ENCODE results near the gene FOXG1.

FOXG1 gene

DNA sequence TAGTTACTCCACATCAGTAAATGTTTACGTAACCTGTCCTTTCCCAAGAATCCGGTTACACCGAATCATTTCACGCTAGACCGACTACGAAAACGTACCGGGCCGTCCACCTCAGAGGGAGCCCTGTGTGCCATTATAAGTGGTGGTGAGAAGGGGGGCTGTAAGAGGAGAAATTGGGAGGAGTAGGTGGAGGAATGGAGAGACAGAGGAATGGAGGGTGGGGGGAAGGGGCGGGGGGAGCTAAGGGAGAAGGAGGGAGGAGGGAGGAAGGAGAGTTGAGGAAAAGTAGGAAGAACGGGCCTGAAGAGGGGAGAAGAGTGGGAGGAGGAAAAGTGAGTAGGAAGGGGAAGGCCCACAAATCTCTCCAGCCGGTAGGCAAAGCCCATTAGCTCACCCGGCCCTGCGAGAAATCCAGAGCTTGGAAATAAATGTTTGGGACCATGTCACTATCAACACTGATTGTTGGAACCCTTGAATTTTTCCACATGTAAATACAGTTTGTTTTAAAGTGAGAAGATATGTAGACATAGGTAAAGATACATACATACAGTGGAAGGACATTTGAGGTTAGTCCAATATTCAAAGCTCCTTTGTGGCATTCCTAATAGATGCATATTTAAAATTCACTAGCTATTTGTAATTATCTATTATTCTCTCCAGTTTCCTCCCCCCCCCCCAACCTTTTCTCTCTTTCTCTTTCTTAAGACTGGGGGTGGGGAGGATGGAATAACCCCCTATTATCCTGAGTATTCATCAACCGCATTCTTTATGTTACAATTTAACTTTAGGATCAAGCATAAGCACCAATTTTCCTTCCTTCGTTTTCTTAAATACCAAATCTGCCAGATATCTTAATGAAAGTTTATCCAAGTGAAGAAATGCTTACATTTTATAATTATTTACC is 2.1 kb upstream of the FOXG1 start:
- H3K9ac ChIP-seq (ENCODE audit: insufficient read length) = no peak overlapping the region
- no peaks in the 10 kb centered on the region for H3K36me3 ChIP-seq (ENCODE audit: insufficient read depth, low read length)
- TF ChIP-seq POLR2AphosphoS5 (IDR thresholded peaks at IDR 0.05; ENCODE audit: borderline replicate concordance, low read depth, low read length) (no peak), EZH2 (IDR thresholded peaks at IDR 0.05) (no peak), FOXP2 (optimal IDR thresholded peaks at IDR 0.05; ENCODE audit: control extremely low read depth, extremely low read length, insufficient read depth) (no peak)
- no peak for DNase-seq (ENCODE audit: low read depth, low spot score)
- H3K4me3 ChIP-seq = no peak overlapping the region
- H3K9me3 ChIP-seq (ENCODE audit: low read depth, low read length) = no peaks in the 10 kb centered on the region
- H3K27ac ChIP-seq = no peak overlapping the region

DNA sequence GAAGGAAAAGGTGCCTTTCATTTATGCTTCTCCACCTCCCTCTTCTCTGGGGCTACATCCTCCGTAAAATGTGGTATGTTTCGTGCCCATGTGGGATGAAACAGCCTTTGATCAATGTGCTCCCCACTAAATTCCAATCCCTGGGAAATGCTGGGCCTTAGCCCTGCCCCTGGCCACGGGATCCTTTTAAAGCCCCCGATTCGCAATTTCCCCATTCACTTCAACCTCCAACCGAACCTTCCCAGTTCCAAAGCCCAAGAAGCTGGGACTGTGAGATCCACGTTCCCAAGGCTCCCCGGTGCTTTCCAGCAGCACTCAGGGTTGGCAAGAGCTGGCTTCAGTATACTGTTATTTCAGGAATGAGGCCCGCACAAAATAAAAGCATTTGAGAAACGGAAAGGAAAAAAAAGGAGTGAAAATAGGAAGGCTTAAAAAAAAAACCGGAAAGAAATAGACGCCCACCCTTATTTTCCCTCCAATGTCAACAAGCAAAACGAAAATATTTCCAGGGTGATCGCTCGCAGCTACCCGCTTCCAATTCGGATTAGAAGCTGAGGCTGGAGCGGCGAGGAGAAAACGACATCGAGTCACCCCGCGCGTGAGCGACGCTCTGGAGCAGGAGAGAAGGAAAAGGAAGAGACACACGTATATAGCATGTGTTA is 1.3 kb upstream of the FOXG1 start:
- no peak for DNase-seq (ENCODE audit: low read depth, low spot score)
- Histone ChIP-seq H3K9ac (ENCODE audit: insufficient read length) (no peak overlapping the region), H3K27ac (no peak overlapping the region), H3K4me3 (no peak overlapping the region), H3K9me3 (ENCODE audit: low read depth, low read length) (no peaks in the 10 kb centered on the region), H3K36me3 (ENCODE audit: insufficient read depth, low read length) (no peaks in the 10 kb centered on the region)
- no peak for TF ChIP-seq FOXP2 (optimal IDR thresholded peaks at IDR 0.05; ENCODE audit: control extremely low read depth, extremely low read length, insufficient read depth)
- no peak for TF ChIP-seq EZH2 (IDR thresholded peaks at IDR 0.05)
- TF ChIP-seq POLR2AphosphoS5 (IDR thresholded peaks at IDR 0.05; ENCODE audit: borderline replicate concordance, low read depth, low read length) = no peak

DNA sequence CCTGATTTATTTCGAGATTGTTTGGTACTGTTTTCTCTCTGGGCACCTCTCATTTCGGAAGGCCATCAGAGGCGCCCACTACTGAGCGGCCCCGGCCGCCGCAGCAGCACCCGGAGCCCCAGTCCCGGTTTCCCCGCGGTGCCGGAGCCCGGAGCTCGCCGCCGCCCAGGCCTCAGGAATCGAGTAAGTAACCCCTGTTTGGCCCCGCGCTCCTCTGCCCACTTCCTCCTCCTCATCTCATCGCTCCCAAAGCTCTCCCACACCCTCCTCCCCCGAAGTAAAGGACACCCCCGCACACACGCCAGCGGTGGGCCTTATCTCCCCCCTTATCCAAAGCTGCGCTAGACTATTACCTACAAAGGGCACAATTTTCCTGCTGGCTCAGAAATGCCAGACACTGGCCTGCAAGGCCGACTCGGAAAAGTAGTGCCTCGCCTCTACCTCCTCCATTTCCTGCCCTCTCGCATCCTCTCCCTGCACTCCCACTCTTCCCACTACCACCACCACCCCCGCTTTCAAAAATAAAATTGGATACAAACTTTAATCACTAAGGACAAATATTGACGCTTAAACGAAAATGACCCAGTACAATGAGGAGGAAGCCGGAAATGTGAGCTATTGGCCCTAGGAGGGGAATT is 637 bp upstream of the FOXG1 start:
- Histone ChIP-seq H3K9ac (ENCODE audit: insufficient read length) (peak overlapping the region; percentile 63), H3K27ac (no peak overlapping the region), H3K4me3 (peak overlapping the region; percentile 73), H3K36me3 (ENCODE audit: insufficient read depth, low read length) (no peaks in the 10 kb centered on the region), H3K9me3 (ENCODE audit: low read depth, low read length) (no peaks in the 10 kb centered on the region)
- TF ChIP-seq POLR2AphosphoS5 (IDR thresholded peaks at IDR 0.05; ENCODE audit: borderline replicate concordance, low read depth, low read length) (no peak), FOXP2 (optimal IDR thresholded peaks at IDR 0.05; ENCODE audit: control extremely low read depth, extremely low read length, insufficient read depth) (no peak), EZH2 (IDR thresholded peaks at IDR 0.05) (no peak)
- no peak for DNase-seq (ENCODE audit: low read depth, low spot score)

DNA sequence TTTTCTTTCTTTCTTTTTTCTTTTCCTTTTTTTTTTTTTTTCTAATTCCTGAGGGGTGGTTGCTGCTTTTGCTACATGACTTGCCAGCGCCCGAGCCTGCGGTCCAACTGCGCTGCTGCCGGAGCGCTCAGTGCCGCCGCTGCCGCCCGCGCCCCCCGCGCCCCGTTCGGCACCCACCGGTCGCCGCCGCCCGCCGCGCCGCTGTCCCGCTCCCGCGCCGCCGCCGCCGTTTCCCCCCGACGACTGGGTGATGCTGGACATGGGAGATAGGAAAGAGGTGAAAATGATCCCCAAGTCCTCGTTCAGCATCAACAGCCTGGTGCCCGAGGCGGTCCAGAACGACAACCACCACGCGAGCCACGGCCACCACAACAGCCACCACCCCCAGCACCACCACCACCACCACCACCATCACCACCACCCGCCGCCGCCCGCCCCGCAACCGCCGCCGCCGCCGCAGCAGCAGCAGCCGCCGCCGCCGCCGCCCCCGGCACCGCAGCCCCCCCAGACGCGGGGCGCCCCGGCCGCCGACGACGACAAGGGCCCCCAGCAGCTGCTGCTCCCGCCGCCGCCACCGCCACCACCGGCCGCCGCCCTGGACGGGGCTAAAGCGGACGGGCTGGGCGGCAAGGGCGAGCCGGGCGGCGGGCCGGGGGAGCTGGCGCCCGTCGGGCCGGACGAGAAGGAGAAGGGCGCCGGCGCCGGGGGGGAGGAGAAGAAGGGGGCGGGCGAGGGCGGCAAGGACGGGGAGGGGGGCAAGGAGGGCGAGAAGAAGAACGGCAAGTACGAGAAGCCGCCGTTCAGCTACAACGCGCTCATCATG is 654 bp downstream of the FOXG1 start:
- no peak overlapping the region for H3K9ac ChIP-seq (ENCODE audit: insufficient read length)
- no peak overlapping the region for H3K27ac ChIP-seq
- H3K4me3 ChIP-seq = peak overlapping the region; percentile 73
- no peak for DNase-seq (ENCODE audit: low read depth, low spot score)
- TF ChIP-seq POLR2AphosphoS5 (IDR thresholded peaks at IDR 0.05; ENCODE audit: borderline replicate concordance, low read depth, low read length) (no peak), FOXP2 (optimal IDR thresholded peaks at IDR 0.05; ENCODE audit: control extremely low read depth, extremely low read length, insufficient read depth) (no peak), EZH2 (IDR thresholded peaks at IDR 0.05) (no peak)
- H3K9me3 ChIP-seq (ENCODE audit: low read depth, low read length) = no peaks in the 10 kb centered on the region
- H3K36me3 ChIP-seq (ENCODE audit: insufficient read depth, low read length) = no peaks in the 10 kb centered on the region

DNA sequence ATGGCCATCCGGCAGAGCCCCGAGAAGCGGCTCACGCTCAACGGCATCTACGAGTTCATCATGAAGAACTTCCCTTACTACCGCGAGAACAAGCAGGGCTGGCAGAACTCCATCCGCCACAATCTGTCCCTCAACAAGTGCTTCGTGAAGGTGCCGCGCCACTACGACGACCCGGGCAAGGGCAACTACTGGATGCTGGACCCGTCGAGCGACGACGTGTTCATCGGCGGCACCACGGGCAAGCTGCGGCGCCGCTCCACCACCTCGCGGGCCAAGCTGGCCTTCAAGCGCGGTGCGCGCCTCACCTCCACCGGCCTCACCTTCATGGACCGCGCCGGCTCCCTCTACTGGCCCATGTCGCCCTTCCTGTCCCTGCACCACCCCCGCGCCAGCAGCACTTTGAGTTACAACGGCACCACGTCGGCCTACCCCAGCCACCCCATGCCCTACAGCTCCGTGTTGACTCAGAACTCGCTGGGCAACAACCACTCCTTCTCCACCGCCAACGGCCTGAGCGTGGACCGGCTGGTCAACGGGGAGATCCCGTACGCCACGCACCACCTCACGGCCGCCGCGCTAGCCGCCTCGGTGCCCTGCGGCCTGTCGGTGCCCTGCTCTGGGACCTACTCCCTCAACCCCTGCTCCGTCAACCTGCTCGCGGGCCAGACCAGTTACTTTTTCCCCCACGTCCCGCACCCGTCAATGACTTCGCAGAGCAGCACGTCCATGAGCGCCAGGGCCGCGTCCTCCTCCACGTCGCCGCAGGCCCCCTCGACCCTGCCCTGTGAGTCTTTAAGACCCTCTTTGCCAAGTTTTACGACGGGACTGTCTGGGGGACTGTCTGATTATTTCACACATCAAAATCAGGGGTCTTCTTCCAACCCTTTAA is 1.5 kb downstream of the FOXG1 start:
- TF ChIP-seq EZH2 (IDR thresholded peaks at IDR 0.05) (no peak), FOXP2 (optimal IDR thresholded peaks at IDR 0.05; ENCODE audit: control extremely low read depth, extremely low read length, insufficient read depth) (no peak), POLR2AphosphoS5 (IDR thresholded peaks at IDR 0.05; ENCODE audit: borderline replicate concordance, low read depth, low read length) (no peak)
- no peak overlapping the region for H3K9ac ChIP-seq (ENCODE audit: insufficient read length)
- DNase-seq (ENCODE audit: low read depth, low spot score) = no peak
- H3K36me3 ChIP-seq (ENCODE audit: insufficient read depth, low read length) = no peaks in the 10 kb centered on the region
- no peaks in the 10 kb centered on the region for H3K9me3 ChIP-seq (ENCODE audit: low read depth, low read length)
- H3K27ac ChIP-seq = no peak overlapping the region
- no peak overlapping the region for H3K4me3 ChIP-seq

DNA sequence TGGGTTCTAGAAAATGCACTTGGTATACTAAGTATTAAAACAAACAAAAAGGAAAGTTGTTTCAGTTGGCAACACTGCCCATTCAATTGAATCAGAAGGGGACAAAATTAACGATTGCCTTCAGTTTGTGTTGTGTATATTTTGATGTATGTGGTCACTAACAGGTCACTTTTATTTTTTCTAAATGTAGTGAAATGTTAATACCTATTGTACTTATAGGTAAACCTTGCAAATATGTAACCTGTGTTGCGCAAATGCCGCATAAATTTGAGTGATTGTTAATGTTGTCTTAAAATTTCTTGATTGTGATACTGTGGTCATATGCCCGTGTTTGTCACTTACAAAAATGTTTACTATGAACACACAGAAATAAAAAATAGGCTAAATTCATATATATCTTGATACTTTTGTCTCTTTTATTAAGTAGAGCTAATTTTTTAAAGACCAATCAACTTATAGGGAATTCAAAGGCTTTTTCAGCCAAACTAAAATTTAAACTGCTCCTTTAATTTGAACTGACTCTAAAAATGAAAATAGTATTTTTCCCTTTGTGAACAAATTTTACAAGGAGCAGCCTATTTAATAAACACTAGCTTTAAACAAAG is 2.8 kb downstream of the FOXG1 start:
- 0 out of 2 replicates have a peak overlapping the region, but pooled peaks have one; percentile 1 for H3K4me3 ChIP-seq
- H3K9ac ChIP-seq (ENCODE audit: insufficient read length) = no peak overlapping the region
- H3K27ac ChIP-seq = no peak overlapping the region
- H3K9me3 ChIP-seq (ENCODE audit: low read depth, low read length) = no peaks in the 10 kb centered on the region
- no peaks in the 10 kb centered on the region for H3K36me3 ChIP-seq (ENCODE audit: insufficient read depth, low read length)
- no peak for DNase-seq (ENCODE audit: low read depth, low spot score)
- TF ChIP-seq EZH2 (IDR thresholded peaks at IDR 0.05) (no peak), FOXP2 (optimal IDR thresholded peaks at IDR 0.05; ENCODE audit: control extremely low read depth, extremely low read length, insufficient read depth) (no peak), POLR2AphosphoS5 (IDR thresholded peaks at IDR 0.05; ENCODE audit: borderline replicate concordance, low read depth, low read length) (no peak)

DNA sequence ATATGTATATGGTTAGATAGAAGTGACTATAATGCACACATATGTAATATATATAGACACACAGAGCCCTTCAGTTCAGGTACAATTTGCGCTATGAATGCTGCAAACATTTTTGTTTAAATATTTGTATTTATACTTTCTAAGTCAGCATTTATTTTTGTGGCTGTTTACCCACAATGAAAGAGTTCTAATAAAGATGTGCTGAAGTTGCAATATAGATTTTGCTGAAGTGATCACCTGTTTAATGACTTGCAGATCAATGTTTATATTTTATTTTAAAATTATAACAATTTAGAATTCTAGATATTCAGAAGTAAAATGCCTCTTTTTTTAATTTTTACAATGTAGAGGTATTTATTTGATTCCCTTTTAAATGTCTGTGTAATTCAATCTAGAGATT is 3.5 kb downstream of the FOXG1 start:
- no peak for DNase-seq (ENCODE audit: low read depth, low spot score)
- Histone ChIP-seq H3K9me3 (ENCODE audit: low read depth, low read length) (no peaks in the 10 kb centered on the region), H3K36me3 (ENCODE audit: insufficient read depth, low read length) (no peaks in the 10 kb centered on the region), H3K27ac (no peak overlapping the region), H3K4me3 (no peak overlapping the region), H3K9ac (ENCODE audit: insufficient read length) (no peak overlapping the region)
- TF ChIP-seq FOXP2 (optimal IDR thresholded peaks at IDR 0.05; ENCODE audit: control extremely low read depth, extremely low read length, insufficient read depth) = no peak
- no peak for TF ChIP-seq EZH2 (IDR thresholded peaks at IDR 0.05)
- no peak for TF ChIP-seq POLR2AphosphoS5 (IDR thresholded peaks at IDR 0.05; ENCODE audit: borderline replicate concordance, low read depth, low read length)
